ENCODE measurements around the gene APOC4.

Gene APOC4, protein sequence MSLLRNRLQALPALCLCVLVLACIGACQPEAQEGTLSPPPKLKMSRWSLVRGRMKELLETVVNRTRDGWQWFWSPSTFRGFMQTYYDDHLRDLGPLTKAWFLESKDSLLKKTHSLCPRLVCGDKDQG

DNA sequence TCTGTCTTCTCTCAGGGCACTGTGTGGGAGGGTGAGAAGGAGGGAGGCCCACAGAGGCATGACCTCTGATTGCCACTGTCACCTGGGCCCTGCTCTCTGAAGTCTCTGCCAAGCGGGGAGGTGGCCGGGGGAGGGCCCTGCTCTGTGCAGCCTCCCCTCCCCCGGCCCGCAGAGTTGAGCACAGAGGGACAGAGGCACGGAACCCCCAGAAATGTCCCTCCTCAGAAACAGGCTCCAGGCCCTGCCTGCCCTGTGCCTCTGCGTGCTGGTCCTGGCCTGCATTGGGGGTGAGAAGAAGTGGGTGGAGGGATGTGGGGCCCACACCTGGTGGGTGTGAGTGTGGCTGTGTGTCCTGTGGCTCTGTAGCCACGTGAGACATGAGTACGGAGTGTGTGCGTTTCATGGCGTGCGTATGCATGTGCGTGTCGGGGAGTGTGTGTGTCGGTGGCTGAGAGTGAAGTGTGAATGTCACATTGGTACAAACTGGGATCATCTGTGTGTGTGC lies at the start of gene APOC4:
Gene APOC4 (plus strand): TSS at position 171 of the 505 bp plus-strand sequence. CDS start 41 bp downstream, at position 212.
- TF ChIP-seq JUND (IDR thresholded peaks at IDR 0.05; ENCODE audit: low read depth), result no peak
- in situ Hi-C loops (cut with HindIII; ENCODE audit: low pct_unique_long_range_greater_than_20kb, low sequenced_read_pairs), result no loop called here

DNA sequence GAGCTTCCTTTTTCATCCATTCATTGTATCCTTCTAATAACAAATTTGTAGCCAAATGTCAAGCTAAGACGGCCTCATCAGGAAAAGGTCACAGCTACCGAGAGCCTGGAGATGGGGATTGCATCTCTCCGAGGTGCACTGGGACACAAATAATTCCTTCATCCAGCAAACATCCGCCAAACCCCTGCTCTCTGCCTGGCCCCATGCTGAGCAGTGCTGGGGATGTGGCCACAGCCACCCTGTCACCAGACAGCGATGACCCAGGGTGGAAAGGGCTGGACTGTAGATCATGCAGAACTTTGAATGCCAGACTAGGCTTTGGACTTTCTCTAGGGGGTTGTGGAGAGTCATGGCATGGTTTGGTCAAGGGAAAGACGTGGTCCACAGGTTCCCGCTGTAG lies 49.1 kb upstream of the APOC4 start:
- no peak for DNase-seq (ENCODE audit: low read depth in 1 of 2, low spot score in 1 of 2)
- in situ Hi-C loops (cut with HindIII; ENCODE audit: low pct_unique_long_range_greater_than_20kb, low sequenced_read_pairs), result no loop called here
- TF ChIP-seq JUND (IDR thresholded peaks at IDR 0.05; ENCODE audit: low read depth), result no peak

More for the DNA sequence above, at the start of gene APOC4:
- no peak for DNase-seq (ENCODE audit: low read depth in 1 of 2, low spot score in 1 of 2)

DNA sequence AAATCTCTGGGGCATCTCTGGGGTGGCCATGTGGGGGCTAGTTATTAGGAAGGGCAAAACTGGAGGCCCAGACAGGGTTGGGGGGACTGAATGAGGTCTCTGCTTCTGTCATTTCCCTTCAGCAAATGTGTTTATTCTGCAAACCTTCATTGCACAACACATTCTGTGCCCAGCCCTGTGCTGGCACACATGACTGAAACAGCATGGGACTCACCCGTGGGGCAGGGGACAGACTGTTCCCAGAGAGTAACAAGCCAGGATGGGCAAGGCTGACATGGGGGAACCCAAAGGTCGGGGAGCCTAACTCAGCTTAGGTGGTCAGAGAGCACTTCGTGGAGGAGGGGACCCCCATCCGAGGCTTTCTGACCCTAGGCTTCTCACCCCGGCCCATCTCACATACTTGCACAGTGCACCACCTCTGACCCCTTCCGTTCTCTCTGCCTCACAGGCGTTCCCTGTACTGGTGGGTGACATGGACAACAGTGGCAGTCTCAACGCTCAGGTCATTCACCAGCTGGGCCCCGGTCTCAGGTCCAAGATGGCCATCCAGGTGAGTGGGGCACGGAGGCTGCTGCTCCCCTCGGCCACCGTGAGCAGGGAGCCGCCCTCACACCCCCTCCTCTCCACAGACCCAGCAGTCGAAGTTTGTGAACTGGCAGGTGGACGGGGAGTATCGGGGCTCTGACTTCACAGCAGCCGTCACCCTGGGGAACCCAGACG lies 48.5 kb upstream of the APOC4 start:
- no peak for DNase-seq (ENCODE audit: low read depth in 1 of 2, low spot score in 1 of 2)
- TF ChIP-seq JUND (IDR thresholded peaks at IDR 0.05; ENCODE audit: low read depth), result no peak
- in situ Hi-C loops (cut with HindIII; ENCODE audit: low pct_unique_long_range_greater_than_20kb, low sequenced_read_pairs), result no loop called here

DNA sequence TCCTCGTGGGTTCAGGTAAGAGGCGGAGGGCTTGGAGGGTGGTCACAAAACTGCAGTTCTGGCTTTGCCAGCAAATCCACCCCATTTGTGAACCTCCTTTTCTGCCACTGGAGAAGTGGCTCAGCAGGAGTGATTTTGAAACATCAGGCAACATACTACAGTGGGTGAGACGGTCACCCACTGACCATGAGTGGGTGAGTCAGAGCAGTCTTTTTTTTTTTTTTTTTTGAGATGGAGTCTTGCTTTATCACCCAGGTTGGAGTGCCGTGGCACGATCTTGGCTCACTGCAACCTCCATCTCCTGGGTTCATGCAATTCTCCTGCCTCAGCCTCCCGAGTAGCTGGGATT lies 48.0 kb upstream of the APOC4 start:
- DNase-seq (ENCODE audit: low read depth in 1 of 2, low spot score in 1 of 2), result no peak
- TF ChIP-seq JUND (IDR thresholded peaks at IDR 0.05; ENCODE audit: low read depth), result no peak
- in situ Hi-C loops (cut with HindIII; ENCODE audit: low pct_unique_long_range_greater_than_20kb, low sequenced_read_pairs), result no loop called here

DNA sequence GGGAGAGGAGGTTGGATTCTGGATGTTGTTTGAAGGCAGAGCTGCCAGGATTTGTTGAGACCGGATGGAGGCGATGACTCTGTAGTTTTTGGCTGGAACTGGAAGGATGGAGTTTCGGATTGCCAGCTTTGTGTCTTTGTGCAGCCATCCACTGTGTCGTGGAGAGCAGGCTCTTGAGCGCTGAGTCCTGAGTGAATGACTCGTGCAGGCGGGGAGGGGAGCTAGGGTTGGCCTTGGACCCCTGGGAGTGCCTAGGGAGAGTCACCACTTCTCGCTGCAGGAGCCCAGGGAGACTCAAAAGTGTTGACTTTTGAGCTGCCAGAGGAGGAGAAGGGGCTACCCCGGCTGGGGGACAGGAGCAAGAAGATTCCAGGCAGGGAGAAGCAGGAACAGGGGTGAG lies 47.1 kb upstream of the APOC4 start:
- in situ Hi-C loops (cut with HindIII; ENCODE audit: low pct_unique_long_range_greater_than_20kb, low sequenced_read_pairs), result no loop called here
- TF ChIP-seq JUND (IDR thresholded peaks at IDR 0.05; ENCODE audit: low read depth), result no peak
- no peak for DNase-seq (ENCODE audit: low read depth in 1 of 2, low spot score in 1 of 2)

DNA sequence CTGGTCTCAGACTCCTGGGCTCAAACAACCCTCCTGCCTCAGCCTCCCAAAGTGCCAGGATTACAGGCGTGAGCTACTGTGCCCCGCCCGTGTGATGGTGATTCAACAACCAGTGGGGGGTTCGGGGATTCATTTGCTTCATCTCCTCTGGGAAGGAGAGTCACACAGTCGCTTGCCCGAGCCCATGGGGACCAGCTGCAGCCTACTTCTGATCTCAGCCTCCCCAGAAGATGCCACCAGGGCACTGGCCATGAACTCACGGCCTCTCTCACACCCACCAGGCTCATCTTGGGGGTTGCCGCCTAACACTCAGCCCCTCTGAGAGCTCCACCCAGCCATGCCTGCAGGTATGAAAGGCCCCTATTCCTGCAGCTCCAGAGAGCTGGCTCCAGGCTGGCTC lies 44.2 kb upstream of the APOC4 start:
- no peak for TF ChIP-seq JUND (IDR thresholded peaks at IDR 0.05; ENCODE audit: low read depth)
- DNase-seq (ENCODE audit: low read depth in 1 of 2, low spot score in 1 of 2), result no peak
- in situ Hi-C loops (cut with HindIII; ENCODE audit: low pct_unique_long_range_greater_than_20kb, low sequenced_read_pairs), result no loop called here

DNA sequence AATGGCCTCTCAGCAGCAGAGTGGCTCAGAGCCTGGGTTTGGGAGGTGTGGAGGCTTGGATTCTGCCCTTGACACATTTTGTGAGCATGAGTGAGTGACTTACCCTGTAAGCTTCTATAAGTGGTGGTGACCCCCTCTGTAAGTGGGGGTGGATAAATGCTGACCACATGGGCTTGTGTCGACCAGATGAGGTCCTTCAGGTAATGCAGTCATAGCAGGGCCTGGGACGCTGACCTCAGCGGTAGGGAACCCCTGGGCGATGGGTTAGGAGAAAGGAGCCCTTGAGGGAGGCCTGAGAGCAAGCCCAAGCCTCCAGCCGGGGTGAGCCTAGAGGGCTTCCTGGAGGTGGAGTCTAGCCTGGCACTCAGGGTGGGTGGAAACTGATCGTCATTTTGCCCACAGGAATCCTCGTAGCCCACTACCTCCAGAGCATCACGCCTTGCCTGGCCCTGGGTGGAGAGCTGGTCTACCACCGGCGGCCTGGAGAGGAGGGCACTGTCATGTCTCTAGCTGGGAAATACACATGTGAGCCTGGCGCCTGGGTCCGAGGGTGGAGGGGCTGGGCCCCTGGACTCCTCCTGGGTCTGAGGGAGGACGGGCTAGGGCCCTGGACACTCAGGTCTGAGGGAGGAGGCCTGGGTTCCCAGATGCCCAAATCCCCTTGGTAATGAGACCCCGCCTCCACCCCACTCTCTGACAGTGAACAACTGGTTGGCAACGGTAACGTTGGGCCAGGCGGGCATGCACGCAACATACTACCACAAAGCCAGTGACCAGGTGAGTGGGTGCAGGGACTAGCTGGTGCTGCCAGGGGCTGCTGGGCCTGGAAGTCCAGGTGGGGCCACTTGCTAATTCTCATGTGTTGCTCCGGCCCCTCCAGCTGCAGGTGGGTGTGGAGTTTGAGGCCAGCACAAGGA lies 41.5 kb upstream of the APOC4 start:
- in situ Hi-C loops (cut with HindIII; ENCODE audit: low pct_unique_long_range_greater_than_20kb, low sequenced_read_pairs), result no loop called here
- DNase-seq (ENCODE audit: low read depth in 1 of 2, low spot score in 1 of 2), result no peak

DNA sequence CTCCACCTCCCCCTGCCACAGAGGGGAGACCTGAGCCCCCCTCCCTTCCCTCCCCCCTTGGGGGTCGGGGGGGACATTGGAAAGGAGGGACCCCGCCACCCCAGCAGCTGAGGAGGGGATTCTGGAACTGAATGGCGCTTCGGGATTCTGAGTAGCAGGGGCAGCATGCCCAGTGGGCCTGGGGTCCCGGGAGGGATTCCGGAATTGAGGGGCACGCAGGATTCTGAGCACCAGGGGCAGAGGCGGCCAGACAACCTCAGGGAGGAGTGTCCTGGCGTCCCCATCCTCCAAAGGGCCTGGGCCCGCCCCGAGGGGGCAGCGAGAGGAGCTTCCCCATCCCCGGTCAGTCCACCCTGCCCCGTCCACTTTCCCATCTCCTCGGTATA lies 38.8 kb upstream of the APOC4 start:
- no peak for DNase-seq (ENCODE audit: low read depth in 1 of 2, low spot score in 1 of 2)
- in situ Hi-C loops (cut with HindIII; ENCODE audit: low pct_unique_long_range_greater_than_20kb, low sequenced_read_pairs), result no loop called here
- TF ChIP-seq JUND (IDR thresholded peaks at IDR 0.05; ENCODE audit: low read depth), result no peak

More for the DNA sequence above, 41.5 kb upstream of the APOC4 start:
- no peak for TF ChIP-seq JUND (IDR thresholded peaks at IDR 0.05; ENCODE audit: low read depth)

DNA sequence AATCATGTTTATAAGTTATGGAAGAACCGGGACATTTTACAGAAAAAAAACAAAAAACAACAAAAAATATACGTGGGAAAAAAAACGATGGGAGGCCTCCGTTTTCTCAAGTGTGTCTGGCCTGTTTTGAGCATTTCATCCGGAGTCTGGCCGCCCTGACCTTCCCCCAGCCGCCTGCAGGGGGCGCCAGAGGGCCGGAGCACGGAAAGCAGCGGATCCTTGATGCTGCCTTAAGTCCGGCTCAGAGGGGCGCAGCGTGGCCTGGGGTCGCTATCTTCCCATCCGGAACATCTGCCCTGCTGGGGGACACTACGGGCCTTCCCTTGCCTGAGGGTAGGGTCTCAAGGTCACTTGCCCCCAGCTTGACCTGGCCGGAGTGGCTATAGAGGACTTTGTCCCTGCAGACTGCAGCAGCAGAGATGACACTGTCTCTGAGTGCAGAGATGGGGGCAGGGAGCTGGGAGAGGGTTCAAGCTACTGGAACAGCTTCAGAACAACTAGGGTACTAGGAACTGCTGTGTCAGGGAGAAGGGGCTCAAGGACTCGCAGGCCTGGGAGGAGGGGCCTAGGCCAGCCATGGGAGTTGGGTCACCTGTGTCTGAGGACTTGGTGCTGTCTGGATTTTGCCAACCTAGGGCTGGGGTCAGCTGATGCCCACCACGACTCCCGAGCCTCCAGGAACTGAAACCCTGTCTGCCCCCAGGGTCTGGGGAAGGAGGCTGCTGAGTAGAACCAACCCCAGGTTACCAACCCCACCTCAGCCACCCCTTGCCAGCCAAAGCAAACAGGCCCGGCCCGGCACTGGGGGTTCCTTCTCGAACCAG lies 38.2 kb upstream of the APOC4 start:
- no peak for TF ChIP-seq JUND (IDR thresholded peaks at IDR 0.05; ENCODE audit: low read depth)
- DNase-seq (ENCODE audit: low read depth in 1 of 2, low spot score in 1 of 2), result peak; percentile 43 to 62
- in situ Hi-C loops (cut with HindIII; ENCODE audit: low pct_unique_long_range_greater_than_20kb, low sequenced_read_pairs), result no loop called here

DNA sequence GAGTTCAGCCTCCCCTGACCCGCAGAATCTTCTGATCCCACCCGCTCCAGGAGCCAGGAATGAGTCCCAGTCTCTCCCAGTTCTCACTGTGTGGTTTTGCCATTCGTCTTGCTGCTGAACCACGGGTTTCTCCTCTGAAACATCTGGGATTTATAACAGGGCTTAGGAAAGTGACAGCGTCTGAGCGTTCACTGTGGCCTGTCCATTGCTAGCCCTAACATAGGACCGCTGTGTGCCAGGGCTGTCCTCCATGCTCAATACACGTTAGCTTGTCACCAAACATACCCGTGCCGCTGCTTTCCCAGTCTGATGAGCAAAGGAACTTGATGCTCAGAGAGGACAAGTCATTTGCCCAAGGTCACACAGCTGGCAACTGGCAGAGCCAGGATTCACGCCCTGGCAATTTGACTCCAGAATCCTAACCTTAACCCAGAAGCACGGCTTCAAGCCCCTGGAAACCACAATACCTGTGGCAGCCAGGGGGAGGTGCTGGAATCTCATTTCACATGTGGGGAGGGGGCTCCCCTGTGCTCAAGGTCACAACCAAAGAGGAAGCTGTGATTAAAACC lies 37.5 kb upstream of the APOC4 start:
- no peak for TF ChIP-seq JUND (IDR thresholded peaks at IDR 0.05; ENCODE audit: low read depth)
- in situ Hi-C loops (cut with HindIII; ENCODE audit: low pct_unique_long_range_greater_than_20kb, low sequenced_read_pairs), result no loop called here
- DNase-seq (ENCODE audit: low read depth in 1 of 2, low spot score in 1 of 2), result no peak

DNA sequence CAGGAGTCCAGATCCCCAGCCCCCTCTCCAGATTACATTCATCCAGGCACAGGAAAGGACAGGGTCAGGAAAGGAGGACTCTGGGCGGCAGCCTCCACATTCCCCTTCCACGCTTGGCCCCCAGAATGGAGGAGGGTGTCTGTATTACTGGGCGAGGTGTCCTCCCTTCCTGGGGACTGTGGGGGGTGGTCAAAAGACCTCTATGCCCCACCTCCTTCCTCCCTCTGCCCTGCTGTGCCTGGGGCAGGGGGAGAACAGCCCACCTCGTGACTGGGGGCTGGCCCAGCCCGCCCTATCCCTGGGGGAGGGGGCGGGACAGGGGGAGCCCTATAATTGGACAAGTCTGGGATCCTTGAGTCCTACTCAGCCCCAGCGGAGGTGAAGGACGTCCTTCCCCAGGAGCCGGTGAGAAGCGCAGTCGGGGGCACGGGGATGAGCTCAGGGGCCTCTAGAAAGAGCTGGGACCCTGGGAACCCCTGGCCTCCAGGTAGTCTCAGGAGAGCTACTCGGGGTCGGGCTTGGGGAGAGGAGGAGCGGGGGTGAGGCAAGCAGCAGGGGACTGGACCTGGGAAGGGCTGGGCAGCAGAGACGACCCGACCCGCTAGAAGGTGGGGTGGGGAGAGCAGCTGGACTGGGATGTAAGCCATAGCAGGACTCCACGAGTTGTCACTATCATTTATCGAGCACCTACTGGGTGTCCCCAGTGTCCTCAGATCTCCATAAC lies 36.4 kb upstream of the APOC4 start, which contains the start of gene APOE:
Gene APOE (plus strand): TSS at position 360 of the 724 bp plus-strand sequence. CDS start 829 bp downstream, outside the sequence.
- in situ Hi-C loops (cut with HindIII; ENCODE audit: low pct_unique_long_range_greater_than_20kb, low sequenced_read_pairs), result no loop called here
- peak; percentile 42 to 69 for DNase-seq (ENCODE audit: low read depth in 1 of 2, low spot score in 1 of 2)
- TF ChIP-seq JUND (IDR thresholded peaks at IDR 0.05; ENCODE audit: low read depth), result no peak

Data from T47D (cell line).